OCI-M1 (cell line): ENCODE results near the gene SDK1.
"Not testable (repeated sequence)": the region's sequence is repeated elsewhere in the genome, so short reads cannot be mapped to it uniquely, and the experiment has no call there.

Experiments used
- DNase-seq: peaks from one replicate; lab custom pipeline; 2025; lab: John Stamatoyannopoulos, UW

The SDK1 gene

DNA sequence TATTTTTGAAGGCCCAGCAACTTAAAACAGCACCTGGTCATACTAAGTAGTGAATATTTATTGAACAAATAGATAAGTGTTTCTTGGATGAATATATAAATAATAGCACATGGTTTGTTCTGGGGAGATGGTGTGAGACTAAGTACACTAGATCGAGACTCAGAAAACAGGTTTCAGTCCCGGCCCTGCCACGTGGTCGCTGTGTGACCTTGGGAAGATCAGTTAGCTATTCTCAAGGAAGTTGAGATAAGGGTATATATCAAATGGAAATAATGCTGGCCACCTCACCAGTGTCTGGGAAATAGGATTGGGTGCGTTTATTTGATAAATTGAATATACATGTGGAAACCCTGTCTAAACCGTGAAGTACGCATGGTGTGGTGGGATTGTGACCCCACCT, 354.6 kb downstream of the SDK1 start:
- DNase-seq, result no peak

DNA sequence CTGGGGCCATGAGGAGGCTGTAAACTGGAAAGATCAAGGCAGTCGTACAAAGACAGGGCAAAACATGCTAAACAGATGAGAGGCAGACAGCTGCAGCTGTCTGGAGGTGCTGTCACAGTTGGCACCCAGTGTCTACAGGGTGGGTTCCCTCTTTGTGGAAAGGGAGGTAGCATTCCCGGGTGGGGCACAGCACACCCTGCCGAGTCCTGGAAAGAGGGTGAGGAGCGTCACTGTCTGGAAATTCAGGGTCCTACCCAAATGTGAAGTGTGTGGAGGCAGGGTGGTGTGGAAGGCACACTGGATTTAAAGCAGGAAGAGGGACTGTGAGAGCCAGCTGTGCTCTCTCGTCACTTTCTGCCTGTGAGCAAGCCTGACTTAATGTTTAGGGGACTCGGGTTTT, 356.2 kb downstream of the SDK1 start:
- DNase-seq, result no peak

DNA sequence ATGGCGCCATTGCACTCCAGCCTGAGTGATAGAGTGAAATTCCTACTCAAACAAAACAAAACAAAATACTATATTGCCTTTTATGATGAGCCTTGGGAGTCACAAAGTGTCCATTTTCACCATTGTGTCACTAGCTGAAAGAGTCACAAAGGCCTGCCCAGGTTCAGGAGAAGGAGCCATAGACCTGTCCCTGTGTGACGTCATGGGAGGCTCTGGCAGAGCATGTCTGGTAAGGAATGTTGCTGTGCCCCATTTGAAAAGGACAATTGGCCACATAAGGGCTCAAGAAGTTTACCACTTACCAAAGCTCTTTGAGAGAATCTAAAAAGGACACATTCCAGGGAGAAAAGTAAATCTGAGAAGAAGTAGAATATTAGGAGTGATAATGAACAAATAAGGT, 367.7 kb downstream of the SDK1 start:
- DNase-seq, result no peak

DNA sequence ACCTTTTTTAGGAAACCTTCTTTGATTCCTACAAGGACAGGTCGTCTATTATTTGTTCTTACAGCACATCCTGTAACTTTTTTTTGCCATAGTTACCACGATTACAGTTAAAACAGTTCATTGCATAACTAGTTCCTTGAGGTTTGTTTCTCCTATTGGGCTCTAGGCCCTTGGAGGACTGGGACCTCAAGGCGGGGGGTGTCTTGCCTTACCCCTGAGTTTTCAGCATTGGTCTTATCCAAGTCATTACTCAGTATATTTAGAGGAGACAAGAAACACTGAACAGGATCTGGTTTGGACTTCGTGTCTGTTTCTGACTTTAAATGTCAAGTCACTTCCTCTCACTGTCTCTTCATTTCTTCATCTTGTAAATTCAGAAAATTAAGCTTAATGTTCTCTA, 369.8 kb downstream of the SDK1 start:
- DNase-seq, result no peak

DNA sequence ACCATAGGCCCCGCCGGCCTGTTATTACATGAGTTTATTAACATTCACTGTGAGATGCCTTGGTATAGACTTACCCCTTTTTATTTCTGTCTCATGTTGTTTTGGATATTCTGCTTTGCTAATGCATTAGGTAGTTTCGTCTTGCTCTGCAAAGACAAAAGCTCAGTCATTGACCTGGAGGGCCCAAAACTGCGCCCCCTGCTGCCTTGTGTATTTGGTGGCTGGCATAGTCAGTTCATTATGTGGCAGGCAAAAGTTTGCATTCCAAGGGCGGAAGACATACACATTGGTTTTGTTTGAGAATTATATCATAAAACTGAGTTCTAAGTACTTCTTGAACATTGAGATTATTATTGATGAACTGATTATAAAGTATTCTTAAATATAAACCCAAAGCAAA, 372.5 kb downstream of the SDK1 start:
- no peak for DNase-seq

DNA sequence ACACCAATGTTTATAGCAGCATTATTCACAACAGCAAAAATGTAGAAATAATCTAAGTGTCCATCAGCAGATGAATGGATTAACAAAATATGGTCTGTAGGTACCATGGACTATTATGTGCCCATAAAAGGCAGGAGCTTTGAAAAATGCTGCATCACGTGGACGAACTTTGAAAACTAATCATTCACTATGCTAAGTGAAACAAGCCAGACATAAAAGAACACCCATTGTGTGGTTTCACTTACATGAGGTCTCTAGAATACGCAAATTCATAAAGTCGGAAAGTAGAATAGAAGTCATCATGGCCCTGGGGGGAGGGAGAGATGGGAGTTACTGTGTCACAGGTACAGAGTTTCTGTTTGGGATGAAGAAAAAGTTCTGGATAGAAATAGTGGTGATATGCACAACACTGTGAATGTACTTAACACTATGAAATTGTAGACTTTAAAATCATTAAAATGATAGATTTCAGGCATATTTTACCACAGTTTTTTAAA, 377.3 kb downstream of the SDK1 start:
- no peak for DNase-seq

DNA sequence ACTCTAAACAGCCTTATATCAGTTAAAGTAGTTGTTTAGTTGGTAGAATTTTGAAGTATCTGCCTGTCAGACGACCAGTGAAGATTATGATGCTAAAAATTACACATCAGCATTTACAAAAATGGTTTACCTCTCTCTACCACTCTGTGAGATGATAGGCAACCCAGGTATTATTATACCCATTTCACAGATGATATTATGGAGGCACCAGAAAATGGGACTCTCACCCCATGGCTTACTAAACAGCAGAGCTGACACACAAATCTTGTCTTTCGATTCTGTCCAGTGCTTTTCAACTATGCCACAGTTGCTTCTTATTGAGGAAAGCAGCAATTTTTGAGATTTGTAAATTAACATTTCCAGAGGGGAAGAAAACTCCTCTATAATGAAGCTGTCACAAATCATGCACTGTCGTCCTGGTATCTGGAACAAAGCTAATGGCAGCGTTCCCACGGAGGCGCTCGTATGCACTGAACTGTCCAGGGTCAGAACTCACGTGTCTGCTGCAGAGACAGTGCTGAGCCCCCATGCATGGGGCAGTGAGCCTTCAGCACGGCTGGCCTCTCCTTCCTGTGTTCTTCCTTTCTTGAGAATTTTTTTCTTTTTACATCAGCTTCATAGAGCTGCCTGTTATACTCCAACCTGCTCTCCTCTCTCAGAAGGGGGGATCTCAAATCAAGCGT, 381.1 kb downstream of the SDK1 start:
- no peak for DNase-seq

DNA sequence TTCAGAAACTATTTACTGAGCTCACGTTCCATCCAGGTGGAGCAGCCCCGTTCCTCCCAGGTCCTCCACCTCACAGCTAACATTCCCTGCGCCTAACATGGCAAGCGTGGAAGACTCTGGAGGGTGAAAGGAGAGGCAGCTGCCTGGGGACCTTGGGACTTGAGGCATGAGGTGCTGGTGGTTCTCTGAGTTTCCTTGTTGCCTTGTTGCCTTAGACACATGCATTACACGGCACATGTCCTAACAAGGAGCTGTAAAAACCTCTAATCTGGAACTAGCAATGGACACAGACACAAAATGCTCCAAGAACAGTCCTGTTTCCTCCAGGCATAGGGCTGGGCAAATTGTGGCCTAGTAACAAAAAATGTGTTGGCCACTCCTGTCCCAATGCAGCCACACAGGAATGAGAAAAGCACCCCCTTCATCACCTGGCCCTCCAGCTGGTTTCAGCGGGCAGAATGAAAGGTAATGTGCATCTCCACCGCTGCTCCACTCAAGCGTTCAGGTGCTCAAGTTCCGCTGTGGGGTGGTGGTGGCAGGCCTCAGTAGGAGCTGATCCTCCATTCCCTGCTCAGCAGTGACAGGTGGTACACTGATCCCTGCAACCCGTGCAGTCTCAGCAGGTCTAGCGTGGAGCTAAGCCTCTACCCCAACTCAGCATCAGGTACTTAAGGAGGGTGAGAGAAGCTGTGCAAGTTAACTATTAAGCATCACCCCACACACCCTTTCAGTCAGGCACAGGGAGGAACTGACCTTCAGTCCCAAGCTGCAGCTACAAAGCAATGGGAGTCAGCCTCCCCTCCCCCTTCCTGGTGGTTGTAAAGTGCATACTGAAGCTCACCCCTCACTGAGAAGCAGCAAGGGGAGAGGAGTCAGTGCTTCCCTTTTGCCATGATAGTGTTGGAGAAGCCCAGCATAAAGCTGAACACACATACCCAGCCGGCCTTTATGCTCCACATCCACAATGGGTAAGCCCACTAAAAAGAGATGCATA, 382.8 kb downstream of the SDK1 start:
- no peak for DNase-seq

DNA sequence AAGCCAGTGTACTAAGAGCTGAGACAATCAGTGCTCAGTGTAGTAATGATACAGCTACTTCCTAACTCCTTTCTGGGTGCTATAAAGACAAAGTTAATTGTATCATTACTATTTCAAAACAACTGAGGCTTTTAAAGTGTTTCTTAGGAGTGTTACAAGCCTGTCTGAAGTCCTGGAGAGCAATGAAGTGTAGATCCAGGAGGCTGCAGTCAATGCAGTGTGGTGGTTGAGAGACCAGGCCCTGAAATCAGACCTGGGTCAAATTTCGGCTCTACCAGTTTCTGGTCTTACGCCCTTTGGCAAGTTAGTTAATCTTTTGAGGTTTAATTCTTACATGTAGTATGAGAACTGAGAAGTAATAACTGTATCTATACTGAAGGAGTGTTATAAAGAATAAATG, 387.0 kb downstream of the SDK1 start:
- DNase-seq, result no peak

DNA sequence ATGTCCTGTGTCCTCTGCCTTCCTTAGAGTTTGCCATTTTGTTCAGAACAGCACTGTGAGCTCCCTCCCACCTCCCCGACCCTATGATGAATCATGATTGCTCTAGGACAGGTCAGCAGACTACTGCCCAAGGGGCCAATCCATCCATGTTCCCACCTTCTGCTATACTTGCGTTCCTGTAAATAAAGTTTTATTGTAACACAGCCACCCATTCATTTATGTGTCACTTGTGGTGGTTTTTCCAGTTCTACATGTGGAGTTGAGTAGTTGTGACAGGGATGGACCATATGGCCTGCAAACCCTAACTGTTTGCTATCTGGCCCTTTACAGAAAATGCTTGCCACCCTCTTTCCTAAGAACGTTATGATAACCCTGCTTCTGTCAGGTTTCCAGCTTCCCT, 387.8 kb downstream of the SDK1 start:
- DNase-seq, result no peak

DNA sequence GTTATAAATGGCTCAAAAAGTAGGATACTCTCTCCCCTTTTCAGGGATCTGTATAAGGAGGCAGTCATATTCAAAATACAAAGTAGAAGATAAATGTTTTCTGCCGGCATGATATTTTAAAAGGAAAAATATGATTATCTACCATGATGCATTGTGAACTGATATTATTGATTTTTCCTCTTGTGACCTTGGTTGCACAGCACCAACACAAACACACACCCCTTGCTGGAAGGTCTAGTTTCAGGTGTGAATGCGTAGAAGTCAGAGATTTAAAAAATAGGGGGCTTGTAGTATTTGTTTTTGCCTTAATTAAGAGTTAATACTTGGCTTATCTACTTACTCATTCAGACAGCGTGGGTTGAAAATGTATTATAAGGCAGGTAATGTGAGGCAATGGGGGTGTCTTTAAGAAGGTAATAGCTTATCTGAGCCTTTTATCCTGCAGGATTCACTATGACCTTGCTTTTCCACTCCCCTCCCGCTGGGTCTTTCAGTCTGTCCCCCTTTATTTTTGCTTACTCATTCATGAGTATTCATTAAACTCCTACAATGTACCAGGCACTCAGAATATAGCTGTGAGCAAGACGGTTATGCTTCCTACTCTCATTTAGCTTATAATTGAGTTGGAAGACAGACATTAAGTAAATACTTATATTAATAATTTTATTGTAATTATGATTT, 390.6 kb downstream of the SDK1 start:
- no peak for DNase-seq

DNA sequence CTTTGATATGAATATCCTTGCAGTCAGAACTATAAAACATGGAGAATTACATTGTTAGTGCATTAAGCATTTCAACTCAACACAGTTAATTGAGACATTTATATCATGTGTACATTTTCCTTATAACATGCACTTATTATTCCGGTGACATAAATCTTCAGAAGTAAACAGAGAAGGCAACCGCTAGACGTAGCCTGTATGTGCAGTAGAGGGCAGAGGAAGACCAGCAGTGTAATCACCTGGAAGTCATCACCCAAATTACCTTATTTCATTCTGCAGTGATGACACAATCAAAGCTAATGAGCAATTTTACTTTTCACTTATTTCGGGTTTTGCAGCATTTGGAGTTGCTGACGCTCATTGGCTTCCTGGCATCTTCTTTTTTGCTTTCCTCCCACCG, 394.6 kb downstream of the SDK1 start:
- DNase-seq, result no peak

DNA sequence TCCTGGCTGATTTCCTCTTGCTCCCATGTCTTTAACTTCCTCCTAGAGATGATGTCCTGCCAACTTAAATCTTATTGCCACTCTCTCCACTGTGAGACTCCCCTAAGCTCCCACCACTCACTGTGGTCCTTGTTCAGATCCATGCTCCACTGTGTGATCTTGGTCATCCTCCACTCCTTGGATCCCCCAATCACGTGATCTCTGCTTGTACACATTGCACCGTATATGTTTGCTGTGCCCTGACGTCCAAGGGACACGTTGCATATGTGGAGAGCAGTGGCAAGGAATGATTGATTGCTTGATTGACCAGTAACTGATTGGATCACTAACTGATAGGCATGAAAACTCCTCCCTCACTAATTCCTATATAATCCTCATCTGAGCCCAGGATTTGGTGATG, 395.1 kb downstream of the SDK1 start:
- no peak for DNase-seq

DNA sequence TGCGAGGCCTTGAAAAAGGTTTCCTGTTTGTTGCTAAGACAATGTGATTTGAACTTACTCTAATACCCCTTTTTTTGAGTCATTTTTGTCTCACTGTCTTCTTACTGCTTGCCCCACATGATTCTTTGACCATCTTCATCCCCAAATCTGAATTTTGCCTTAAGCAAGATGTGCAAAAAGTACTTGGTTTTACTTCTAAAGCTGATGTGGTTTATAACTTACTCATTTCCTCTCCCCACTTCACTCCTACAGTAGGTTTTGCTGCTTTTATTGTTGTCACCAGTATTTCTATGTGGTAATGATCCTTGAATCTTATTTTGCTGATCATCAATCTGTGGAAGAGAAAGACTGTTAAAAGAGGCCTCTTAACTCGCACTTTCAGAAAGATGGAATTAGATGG, 396.4 kb downstream of the SDK1 start:
- DNase-seq, result no peak

DNA sequence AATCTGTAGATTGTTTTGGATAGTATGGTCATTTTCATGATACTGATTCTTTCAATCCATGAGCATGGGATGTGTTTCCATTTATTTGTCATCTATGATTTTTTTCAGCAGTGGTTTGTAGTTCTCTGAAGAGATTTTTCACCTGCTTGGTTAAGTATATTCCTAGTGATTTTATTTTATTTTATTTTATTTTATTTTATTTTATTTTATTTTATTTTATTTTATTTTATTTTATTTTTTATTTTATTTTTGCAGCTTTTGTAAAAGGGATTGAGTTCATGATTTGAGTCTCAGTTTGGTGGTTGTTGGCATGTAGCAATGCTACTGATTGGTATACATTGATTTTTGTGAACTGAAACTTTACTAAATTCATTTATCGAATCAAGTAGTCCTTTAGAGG, 404.2 kb downstream of the SDK1 start:
- no peak for DNase-seq

DNA sequence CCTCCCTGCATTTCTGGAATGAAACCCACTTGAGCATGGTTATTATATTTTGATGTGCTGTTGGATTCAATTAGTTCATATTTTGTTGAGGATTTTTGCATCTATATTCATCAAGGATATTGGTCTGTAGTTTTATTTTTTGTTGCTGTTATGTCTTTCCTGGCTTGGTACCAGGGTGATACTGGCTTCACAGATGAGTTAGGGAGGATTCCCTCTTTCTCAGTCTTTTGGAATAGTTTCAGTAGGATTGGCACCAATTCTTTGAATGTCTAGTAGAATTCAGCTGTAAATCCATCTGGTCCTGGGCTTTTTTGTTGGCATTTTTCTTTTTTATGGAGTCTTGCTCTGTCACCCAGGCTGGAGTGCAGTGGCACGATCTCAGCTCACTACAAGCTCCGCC, 405.0 kb downstream of the SDK1 start:
- DNase-seq, result not testable (repeated sequence)

DNA sequence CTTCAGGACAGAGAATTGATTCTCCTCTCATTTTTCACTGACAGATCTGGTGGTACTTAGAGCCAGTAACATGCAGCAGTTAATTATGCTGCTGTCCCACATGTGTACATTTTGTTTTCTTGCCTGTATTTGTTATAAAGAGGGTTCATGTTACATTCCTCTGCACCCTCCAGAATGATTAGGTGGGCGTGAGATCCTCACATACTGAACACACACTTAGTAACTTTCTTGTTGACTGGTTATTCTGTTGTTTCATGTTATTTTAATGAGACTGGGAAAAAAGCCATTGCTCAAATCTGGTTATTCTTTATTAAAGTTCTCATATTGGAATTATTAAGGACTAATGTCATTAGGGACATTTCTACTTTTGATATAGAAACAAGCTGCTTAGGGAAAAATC, 409.1 kb downstream of the SDK1 start:
- DNase-seq, result no peak

DNA sequence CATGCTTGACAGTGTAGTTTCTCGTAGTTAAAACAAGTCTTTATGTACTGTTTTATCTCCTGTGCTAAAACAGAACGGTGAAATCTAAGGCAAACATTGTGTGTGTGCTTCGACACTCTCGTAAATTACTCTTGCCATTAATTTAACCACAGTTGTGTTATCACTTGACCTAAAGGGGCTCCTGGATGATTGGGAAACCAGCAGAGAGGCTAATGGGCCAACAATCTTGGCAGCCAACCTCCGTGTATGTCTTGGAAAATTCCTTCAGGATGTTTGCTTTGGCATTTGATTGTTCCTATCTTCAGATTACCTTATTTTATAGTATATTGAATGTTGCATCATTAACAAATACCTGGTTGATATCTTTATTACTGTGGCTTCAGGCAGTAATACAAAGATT, 409.5 kb downstream of the SDK1 start:
- DNase-seq, result no peak

DNA sequence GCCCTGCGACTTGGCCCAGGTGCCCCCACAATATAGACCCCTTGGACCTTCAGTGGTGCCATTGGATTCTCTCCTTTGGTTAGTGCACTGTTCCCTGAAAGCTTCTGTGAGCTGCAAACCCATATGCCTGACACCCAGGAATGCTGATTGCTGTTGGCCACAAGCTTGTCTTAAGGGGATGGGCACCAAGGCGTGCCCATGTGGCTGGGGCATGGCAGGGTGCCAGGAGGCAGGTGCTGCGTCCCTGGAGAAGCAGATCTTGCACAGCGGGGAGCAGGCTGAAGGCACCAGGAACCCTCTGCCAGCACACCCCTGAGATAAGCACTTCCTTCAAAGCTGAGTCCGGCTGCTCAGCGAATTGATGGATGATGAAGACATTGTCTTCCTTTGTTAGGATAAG, 411.8 kb downstream of the SDK1 start:
- DNase-seq, result no peak

DNA sequence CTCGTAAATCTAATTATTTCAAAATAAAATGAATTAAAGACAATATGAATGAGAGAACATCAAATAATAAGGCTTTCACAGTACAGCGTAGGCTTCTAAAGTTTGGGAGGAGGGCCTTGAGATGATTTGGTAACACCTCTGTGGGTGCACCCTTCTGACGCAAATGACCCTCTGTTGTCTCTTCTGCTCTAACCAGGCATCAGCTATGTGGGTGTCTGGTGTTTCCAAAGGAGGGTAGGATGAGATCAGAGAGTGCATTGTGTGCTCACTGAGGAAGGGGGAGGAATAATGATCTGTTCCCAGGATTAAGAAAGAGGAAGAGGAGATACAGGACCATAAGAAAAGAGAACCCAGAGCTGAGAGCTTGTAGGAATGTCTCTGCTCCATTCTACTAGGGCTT, 420.4 kb downstream of the SDK1 start:
- DNase-seq, result no peak

DNA sequence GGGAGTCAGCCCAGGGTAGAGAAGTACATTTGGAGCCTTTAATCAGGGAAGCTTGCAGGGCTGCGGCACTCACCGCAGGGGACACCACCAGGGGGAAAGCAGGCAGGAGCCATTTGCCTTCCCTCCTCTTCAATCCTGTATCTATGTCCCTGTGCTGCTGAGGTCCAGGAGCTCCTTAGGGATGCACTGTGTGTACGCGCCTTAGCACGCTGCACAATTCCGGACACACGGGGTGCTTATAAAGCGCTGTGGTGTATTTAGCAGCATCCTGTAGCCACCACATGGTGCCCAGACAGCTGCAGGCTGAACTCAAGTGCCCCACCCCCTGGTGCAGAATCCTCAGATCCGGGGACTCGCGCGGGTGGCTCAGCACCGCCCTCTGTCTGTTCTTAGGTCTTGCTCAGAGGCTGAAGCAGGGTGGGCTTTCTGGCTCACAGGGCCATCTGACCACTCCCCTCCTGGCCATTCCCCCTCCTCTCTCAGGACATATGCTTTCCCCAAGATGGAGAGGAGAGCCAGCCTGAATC, 421.4 kb downstream of the SDK1 start:
- DNase-seq, result no peak
